Neural progenitor cell (in vitro differentiated cells): Measurements from ENCODE around the gene MINDY3. TPM values are rescaled to one million over a fixed set of nuclear protein-coding genes. Genes with fewer than 3 reads are reported as not detected.

Source experiments
- DNase-seq: peaks from one replicate; pipeline ENCODE4 v3.0.0-alpha.2; 2016; ENCODE audit warnings: low spot score
- H2AFZ ChIP-seq: fragments of 200-600 bp; sonication (generic); replicated peaks from 2 replicates; pipeline ENCODE4 v1.6.1; 2016; ENCODE audit warnings: antibody characterized with exemption
- H3F3A ChIP-seq: fragments of 200-600 bp; sonication (generic); 2 replicates; pipeline ENCODE4 v1.6.1; 2016; ENCODE audit warnings: antibody characterized with exemption, low read depth
- H3K27ac ChIP-seq: fragments of 200-600 bp; sonication (generic); 2 replicates; pipeline ENCODE4 v1.5.1; 2016; ENCODE audit warnings: mild to moderate bottlenecking
- H3K27me3 ChIP-seq: fragments of 200-600 bp; sonication (generic); 2 replicates; pipeline ENCODE4 v1.6.1; 2016; ENCODE audit warnings: mild to moderate bottlenecking, moderate library complexity
- H3K36me3 ChIP-seq: fragments of 200-600 bp; sonication (generic); 2 replicates; pipeline ENCODE4 v1.5.1; 2016
- H3K4me1 ChIP-seq: fragments of 200-600 bp; sonication (generic); 2 replicates; pipeline ENCODE4 v1.6.1; 2016; ENCODE audit warnings: mixed run types
- H3K4me2 ChIP-seq: fragments of 200-600 bp; sonication (generic); 2 replicates; pipeline ENCODE4 v1.6.1; 2016
- H3K4me3 ChIP-seq: fragments of 200-600 bp; sonication (generic); 2 replicates; pipeline ENCODE4 v1.5.1; 2016
- H3K79me2 ChIP-seq: fragments of 200-600 bp; sonication (generic); 2 replicates; pipeline ENCODE4 v1.6.1; 2016; ENCODE audit warnings: low read depth
- H3K9ac ChIP-seq: fragments of 200-600 bp; sonication (generic); 2 replicates; pipeline ENCODE4 v1.6.1; 2016
- H3K9me3 ChIP-seq: fragments of 200-600 bp; sonication (generic); 2 replicates; pipeline ENCODE4 v1.5.1; 2016; ENCODE audit warnings: low read depth
- H4K20me1 ChIP-seq: fragments of 200-600 bp; sonication (generic); 2 replicates; pipeline ENCODE4 v1.6.1; 2016; ENCODE audit warnings: low read depth
- H3K27ac Mint-ChIP-seq: 3 replicates; pipeline ENCODE4 v1.8.0; 2021; ENCODE audit warnings: mixed read lengths
- H3K27me3 Mint-ChIP-seq: 2 replicates; pipeline ENCODE4 v1.8.0; 2022; ENCODE audit warnings: low read depth, mild to moderate bottlenecking, inconsistent platforms, moderate library complexity, mixed read lengths; ENCODE audit not compliant: insufficient read depth
- H3K36me3 Mint-ChIP-seq: 3 replicates; pipeline ENCODE4 v1.8.0; 2021; ENCODE audit warnings: mixed read lengths
- H3K4me1 Mint-ChIP-seq: 3 replicates; pipeline ENCODE4 v1.8.0; 2021; ENCODE audit warnings: mixed read lengths
- H3K4me3 Mint-ChIP-seq: 3 replicates; pipeline ENCODE4 v1.8.0; 2021; ENCODE audit warnings: mild to moderate bottlenecking, moderate library complexity, mixed read lengths
- H3K9me3 Mint-ChIP-seq: 3 replicates; pipeline ENCODE4 v1.8.0; 2020; ENCODE audit warnings: mixed read lengths
- CTCF ChIP-seq: fragments of 200-600 bp; sonication (generic); IDR thresholded peaks from 2 replicates; pipeline ENCODE4 v1.5.1; 2017; ENCODE audit warnings: antibody characterized with exemption, mild to moderate bottlenecking
- EZH2 ChIP-seq: fragments of 200-600 bp; sonication (generic); IDR thresholded peaks from 2 replicates; pipeline ENCODE4 v1.6.1; 2017; ENCODE audit warnings: antibody characterized with exemption, mild to moderate bottlenecking, moderate library complexity
- EZH2phosphoT487 ChIP-seq: fragments of 200-600 bp; sonication (generic); IDR thresholded peaks from 2 replicates; pipeline ENCODE4 v1.6.1; 2017; ENCODE audit warnings: antibody characterized with exemption
- total RNA-seq: library from RNA; depleted of rRNA; stranded (reverse); fragments of >200 nt; gene quantifications from 2 replicates; pipeline ENCODE4 v1.2.3, GENCODE V29; 2015; ENCODE audit warnings: low replicate concordance

MINDY3 gene
- total RNA-seq, 1 donor from 2014 or later: 28.2 TPM

- H3K27ac Mint-ChIP-seq: no peak overlapping the region
- H3K4me3 ChIP-seq: no peak overlapping the region
- H3K4me2 ChIP-seq: no peak overlapping the region
- H3K4me1 ChIP-seq: no peaks in the 10 kb centered on the region
- H3F3A ChIP-seq: no peaks in the 10 kb centered on the region
- H3K27ac ChIP-seq: no peak overlapping the region
- H3K9ac ChIP-seq: no peak overlapping the region
- H4K20me1 ChIP-seq: no peaks in the 10 kb centered on the region
- DNase-seq: no peak
- H3K79me2 ChIP-seq: no peaks in the 10 kb centered on the region
- H3K27me3 Mint-ChIP-seq: no peaks in the 10 kb centered on the region
- no peaks in the 10 kb centered on the region for H3K4me1 Mint-ChIP-seq
- no peaks in the 10 kb centered on the region for H3K36me3 ChIP-seq
- TF ChIP-seq EZH2 (no peak), CTCF (no peak)
- no peaks in the 10 kb centered on the region for H3K9me3 Mint-ChIP-seq
- no peaks in the 10 kb centered on the region for H3K9me3 ChIP-seq
- no peaks in the 10 kb centered on the region for H3K27me3 ChIP-seq
- H3K36me3 Mint-ChIP-seq: peaks cover 2% of the 10 kb centered on the region
- H2AFZ ChIP-seq: no peak overlapping the region
- no peak overlapping the region for H3K4me3 Mint-ChIP-seq
Measured at GRCh38 chr10:15842556-15843169, 17.6 kb downstream of the MINDY3 start.

- no peaks in the 10 kb centered on the region for H3K9me3 Mint-ChIP-seq
Measured at GRCh38 chr10:15841696-15842095, 18.6 kb downstream of the MINDY3 start.

GRCh38 chr10:15836807-15837206, 23.5 kb downstream of the MINDY3 start:
- no peak for TF ChIP-seq EZH2
- TF ChIP-seq EZH2phosphoT487: no peak
- TF ChIP-seq CTCF: no peak
- Histone ChIP-seq H3K27ac (no peak overlapping the region), H3K4me2 (no peak overlapping the region), H3K9ac (no peak overlapping the region), H3K4me3 (no peak overlapping the region), H3K79me2 (no peaks in the 10 kb centered on the region), H4K20me1 (no peaks in the 10 kb centered on the region), H2AFZ (no peak overlapping the region), H3K9me3 (no peaks in the 10 kb centered on the region), H3K36me3 (peaks cover 3% of the 10 kb centered on the region), H3K27me3 (no peaks in the 10 kb centered on the region), H3K4me1 (no peaks in the 10 kb centered on the region), H3F3A (no peaks in the 10 kb centered on the region)
- H3K9me3 Mint-ChIP-seq: no peaks in the 10 kb centered on the region
- no peak for DNase-seq
- no peak overlapping the region for H3K27ac Mint-ChIP-seq
- H3K4me3 Mint-ChIP-seq: no peak overlapping the region
- peaks cover 4% of the 10 kb centered on the region for H3K36me3 Mint-ChIP-seq
- H3K27me3 Mint-ChIP-seq: no peaks in the 10 kb centered on the region
- H3K4me1 Mint-ChIP-seq: no peaks in the 10 kb centered on the region

More at GRCh38 chr10:15841696-15842095, 18.6 kb downstream of the MINDY3 start:
- Histone ChIP-seq H3F3A (no peaks in the 10 kb centered on the region), H3K4me1 (no peaks in the 10 kb centered on the region), H3K79me2 (no peaks in the 10 kb centered on the region), H3K4me2 (no peak overlapping the region), H3K4me3 (no peak overlapping the region), H3K36me3 (no peaks in the 10 kb centered on the region), H3K27ac (no peak overlapping the region), H2AFZ (no peak overlapping the region), H4K20me1 (no peaks in the 10 kb centered on the region), H3K9me3 (no peaks in the 10 kb centered on the region), H3K27me3 (no peaks in the 10 kb centered on the region), H3K9ac (no peak overlapping the region)
- no peaks in the 10 kb centered on the region for H3K4me1 Mint-ChIP-seq
- no peak overlapping the region for H3K27ac Mint-ChIP-seq
- DNase-seq: no peak
- no peaks in the 10 kb centered on the region for H3K27me3 Mint-ChIP-seq
- no peak overlapping the region for H3K4me3 Mint-ChIP-seq
- no peak for TF ChIP-seq EZH2
- TF ChIP-seq EZH2phosphoT487: no peak
- no peak for TF ChIP-seq CTCF
- H3K36me3 Mint-ChIP-seq: peaks cover 2% of the 10 kb centered on the region
